ENCODE measurements around the gene CNOT6.

DNA sequence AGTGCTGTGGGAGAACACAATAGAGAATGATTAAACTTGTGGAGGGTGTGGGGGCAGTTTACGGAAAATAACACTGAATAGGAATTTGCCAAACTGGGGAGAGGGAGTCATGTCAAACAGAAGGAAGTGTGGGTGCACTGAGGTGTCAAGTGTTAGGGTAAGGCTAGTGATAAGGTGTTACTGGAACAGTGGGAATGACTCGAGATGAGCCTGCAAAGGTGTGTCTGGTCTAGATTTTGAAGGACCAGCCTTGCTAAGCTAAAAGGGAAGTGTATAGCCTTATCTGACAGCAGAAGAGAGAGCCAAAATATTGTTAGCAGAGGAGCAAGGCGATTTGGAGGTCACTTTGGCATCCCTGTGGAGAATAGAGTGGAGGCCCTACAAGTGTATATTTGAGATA, 4.2 kb downstream of the CNOT6 start:
- TF ChIP-seq POLR2AphosphoS5 (IDR thresholded peaks at IDR 0.05; ENCODE audit: low read depth, low read length) = no peak
- no peak for TF ChIP-seq SPI1 (IDR thresholded peaks at IDR 0.05; ENCODE audit: low read depth, low read length)

Data from GM12891 (cell line).